ENCODE measurements around the gene ITGB8.

Gene ITGB8

GRCh38 chr7:20438248-20438647 lies 107.5 kb downstream of the ITGB8 start:
- POLR2A ChIA-PET: no interaction called here
- Histone ChIP-seq H3K36me3 (ENCODE audit: control insufficient read depth in 4 of 4, insufficient read depth in 4 of 4, low read length in 3 of 4) (no peaks in the 10 kb centered on the region), H3K27ac (ENCODE audit: insufficient read depth in 1 of 2, low read depth in 1 of 2, low read length in 2 of 2, poor library complexity in 1 of 2, severe bottlenecking in 2 of 2) (no peak overlapping the region), H3K4me1 (ENCODE audit: control extremely low read depth in 1 of 4, control insufficient read depth in 4 of 4, insufficient read depth in 4 of 4, low read length in 3 of 4) (peaks cover 9 to 34% (median 24%) of the 10 kb centered on the region in 4 experiments), H3K27me3 (replicated peaks in 2 of 5; ENCODE audit: control insufficient read depth in 4 of 5, insufficient read depth in 5 of 5, low read length in 4 of 5) (no peaks in the 10 kb centered on the region), H3K9me3 (ENCODE audit: control extremely low read depth in 1 of 5, control insufficient read depth in 4 of 5, insufficient read depth in 2 of 5, low read depth in 1 of 5, low read length in 4 of 5) (no peaks in the 10 kb centered on the region), H3K4me3 (ENCODE audit: control insufficient read depth in 1 of 7, extremely low read depth in 1 of 7, insufficient read depth in 4 of 7, low read depth in 2 of 7, low read length in 6 of 7) (peak overlapping the region in 1 of 7 experiments; percentile 17)
- peak in 1 of 3 donors; percentile 5 for DNase-seq
- CTCF ChIA-PET: interaction anchor here (1.3 kb wide), 1 partner anchor 24 kb away, joined by 3 read pairs; no protein-coding TSS in a partner anchor

- CTCF ChIA-PET: interaction anchor here (1.2 kb wide), 1 partner anchor 76 kb away, joined by 3 read pairs; no protein-coding TSS in a partner anchor
- no peak overlapping the region for H3K27ac ChIP-seq (ENCODE audit: insufficient read depth in 1 of 2, low read depth in 1 of 2, low read length in 2 of 2, poor library complexity in 1 of 2, severe bottlenecking in 2 of 2)
- no peaks in the 10 kb centered on the region for H3K27me3 ChIP-seq (replicated peaks in 2 of 5; ENCODE audit: control insufficient read depth in 4 of 5, insufficient read depth in 5 of 5, low read length in 4 of 5)
- POLR2A ChIA-PET: no interaction called here
- H3K9me3 ChIP-seq (ENCODE audit: control extremely low read depth in 1 of 5, control insufficient read depth in 4 of 5, insufficient read depth in 2 of 5, low read depth in 1 of 5, low read length in 4 of 5): no peaks in the 10 kb centered on the region
- DNase-seq: peak in 2 of 3 donors; percentile 48 to 61
- peaks cover 9 to 34% (median 24%) of the 10 kb centered on the region in 4 experiments for H3K4me1 ChIP-seq (ENCODE audit: control extremely low read depth in 1 of 4, control insufficient read depth in 4 of 4, insufficient read depth in 4 of 4, low read length in 3 of 4)
- 0% methylated on average over 5 of the region's 7 CpGs for WGBS (ENCODE audit: insufficient coverage)
- no peaks in the 10 kb centered on the region for H3K36me3 ChIP-seq (ENCODE audit: control insufficient read depth in 4 of 4, insufficient read depth in 4 of 4, low read length in 3 of 4)
- H3K4me3 ChIP-seq (ENCODE audit: control insufficient read depth in 1 of 7, extremely low read depth in 1 of 7, insufficient read depth in 4 of 7, low read depth in 2 of 7, low read length in 6 of 7): peak overlapping the region in 1 of 7 experiments; percentile 17
These were observed 108.1 kb downstream of the ITGB8 start for GRCh38 chr7:20438694-20439376.

DNA sequence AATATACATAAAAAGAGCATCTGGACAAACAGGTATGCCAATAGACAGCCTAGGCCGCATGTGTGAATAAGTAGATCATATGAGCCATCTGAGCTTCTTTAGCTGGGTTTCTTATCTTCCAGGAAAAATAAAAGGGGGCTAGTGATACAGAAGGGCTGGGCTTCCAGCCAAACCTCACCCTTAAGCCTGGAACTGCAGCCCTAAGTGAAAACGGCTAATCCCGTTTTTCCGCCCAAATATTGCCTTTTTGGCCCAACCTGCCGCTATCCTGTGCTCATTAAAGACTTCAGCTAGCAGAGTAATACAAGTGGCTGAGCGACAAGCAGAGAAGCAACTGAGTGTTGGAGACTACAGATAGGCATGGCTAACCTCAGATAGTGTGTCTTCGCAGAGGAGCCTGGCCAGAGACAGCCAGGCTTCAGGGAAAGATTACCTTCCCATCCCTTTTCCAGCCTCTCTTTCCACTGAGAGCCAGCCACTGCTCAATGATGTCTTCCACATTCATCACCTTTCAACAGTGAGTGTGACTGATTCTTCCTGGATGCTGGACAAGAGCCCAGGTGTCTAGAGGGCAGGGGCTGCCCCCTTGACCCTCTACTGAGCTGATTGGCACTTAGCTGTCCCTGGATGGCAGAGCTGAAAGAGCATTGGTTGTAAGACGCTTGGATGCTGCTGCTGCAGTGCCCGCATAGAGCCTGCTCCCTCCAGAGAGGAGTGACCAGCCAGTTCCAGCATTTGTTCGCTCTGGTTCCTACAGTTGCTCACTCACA lies 108.9 kb downstream of the ITGB8 start:
- Histone ChIP-seq H3K27me3 (replicated peaks in 2 of 5; ENCODE audit: control insufficient read depth in 4 of 5, insufficient read depth in 5 of 5, low read length in 4 of 5) (no peaks in the 10 kb centered on the region), H3K4me1 (ENCODE audit: control extremely low read depth in 1 of 4, control insufficient read depth in 4 of 4, insufficient read depth in 4 of 4, low read length in 3 of 4) (peaks cover 9 to 34% (median 24%) of the 10 kb centered on the region in 4 experiments), H3K4me3 (ENCODE audit: control insufficient read depth in 1 of 7, extremely low read depth in 1 of 7, insufficient read depth in 4 of 7, low read depth in 2 of 7, low read length in 6 of 7) (peak overlapping the region in 1 of 7 experiments; percentile 13), H3K9me3 (ENCODE audit: control extremely low read depth in 1 of 5, control insufficient read depth in 4 of 5, insufficient read depth in 2 of 5, low read depth in 1 of 5, low read length in 4 of 5) (peaks cover 0 to 6% (median 2%) of the 10 kb centered on the region in 5 experiments), H3K27ac (ENCODE audit: insufficient read depth in 1 of 2, low read depth in 1 of 2, low read length in 2 of 2, poor library complexity in 1 of 2, severe bottlenecking in 2 of 2) (no peak overlapping the region), H3K36me3 (ENCODE audit: control insufficient read depth in 4 of 4, insufficient read depth in 4 of 4, low read length in 3 of 4) (no peaks in the 10 kb centered on the region)
- POLR2A ChIA-PET: no interaction called here
- WGBS (ENCODE audit: insufficient coverage): 87% methylated on average over 8 of the region's 10 CpGs
- peak in 1 of 3 donors; percentile 12 for DNase-seq
- CTCF ChIA-PET: interaction anchor here (0.8 to 1.7 kb wide), 3 partner anchors 10 to 75 kb away, joined by 3 to 4 read pairs (median 3); no protein-coding TSS in a partner anchor

DNA sequence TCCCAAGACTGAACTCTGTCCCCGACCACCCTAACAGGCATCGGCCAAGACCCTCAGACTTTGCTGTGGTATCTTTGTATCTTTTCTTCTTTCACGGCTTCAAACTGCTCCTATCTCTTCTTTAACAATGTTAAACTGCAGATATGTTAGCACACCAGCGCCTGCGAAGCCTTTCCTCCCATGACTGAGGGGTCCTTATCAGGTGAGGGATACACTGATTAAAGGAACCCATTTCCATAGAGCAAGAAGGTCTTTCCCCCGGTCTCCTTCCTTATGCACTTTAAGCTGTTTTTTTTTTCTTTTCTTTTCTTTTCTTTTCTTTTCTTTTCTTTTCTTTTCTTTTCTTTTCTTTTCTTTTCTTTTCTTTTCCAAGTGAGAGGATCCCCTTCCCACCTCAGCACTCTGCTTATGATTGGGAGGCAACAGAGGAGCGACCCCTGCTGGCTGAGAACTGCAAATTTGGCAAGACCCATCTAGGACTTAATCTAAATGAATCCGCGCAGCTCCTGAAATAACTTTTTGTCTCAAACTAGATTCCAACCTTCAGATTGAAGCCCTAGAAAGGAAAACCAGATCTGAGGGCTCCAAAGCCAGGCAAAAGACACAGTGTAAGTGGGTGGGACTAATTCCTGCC lies 109.9 kb downstream of the ITGB8 start:
- WGBS (ENCODE audit: insufficient coverage): 89% methylated on average over 8 of the region's 9 CpGs
- peak in 2 of 3 donors; percentile 14 to 18 for DNase-seq
- ChIA-PET POLR2A (interaction anchor here (1.1 kb wide), 1 partner anchor 10 kb away, joined by 4 read pairs; no protein-coding TSS in a partner anchor), CTCF (interaction anchor here (1.2 to 1.7 kb wide), 3 partner anchors 16 to 74 kb away, joined by 3 to 4 read pairs (median 4); no protein-coding TSS in a partner anchor)
- Histone ChIP-seq H3K27me3 (replicated peaks in 2 of 5; ENCODE audit: control insufficient read depth in 4 of 5, insufficient read depth in 5 of 5, low read length in 4 of 5) (no peaks in the 10 kb centered on the region), H3K4me1 (ENCODE audit: control extremely low read depth in 1 of 4, control insufficient read depth in 4 of 4, insufficient read depth in 4 of 4, low read length in 3 of 4) (peaks cover 9 to 34% (median 24%) of the 10 kb centered on the region in 4 experiments), H3K4me3 (ENCODE audit: control insufficient read depth in 1 of 7, extremely low read depth in 1 of 7, insufficient read depth in 4 of 7, low read depth in 2 of 7, low read length in 6 of 7) (no peak overlapping the region), H3K36me3 (ENCODE audit: control insufficient read depth in 4 of 4, insufficient read depth in 4 of 4, low read length in 3 of 4) (no peaks in the 10 kb centered on the region), H3K9me3 (ENCODE audit: control extremely low read depth in 1 of 5, control insufficient read depth in 4 of 5, insufficient read depth in 2 of 5, low read depth in 1 of 5, low read length in 4 of 5) (peaks cover under 1 to 12% (median 5%) of the 10 kb centered on the region in 5 experiments), H3K27ac (ENCODE audit: insufficient read depth in 1 of 2, low read depth in 1 of 2, low read length in 2 of 2, poor library complexity in 1 of 2, severe bottlenecking in 2 of 2) (no peak overlapping the region)

GRCh38 chr7:20441346-20441745 lies 110.6 kb downstream of the ITGB8 start:
- peaks cover 9 to 33% (median 22%) of the 10 kb centered on the region in 4 experiments for H3K4me1 ChIP-seq (ENCODE audit: control extremely low read depth in 1 of 4, control insufficient read depth in 4 of 4, insufficient read depth in 4 of 4, low read length in 3 of 4)
- no peak for DNase-seq
- H3K27ac ChIP-seq (ENCODE audit: insufficient read depth in 1 of 2, low read depth in 1 of 2, low read length in 2 of 2, poor library complexity in 1 of 2, severe bottlenecking in 2 of 2): no peak overlapping the region
- no peak overlapping the region for H3K4me3 ChIP-seq (ENCODE audit: control insufficient read depth in 1 of 7, extremely low read depth in 1 of 7, insufficient read depth in 4 of 7, low read depth in 2 of 7, low read length in 6 of 7)
- no peaks in the 10 kb centered on the region for H3K36me3 ChIP-seq (ENCODE audit: control insufficient read depth in 4 of 4, insufficient read depth in 4 of 4, low read length in 3 of 4)
- no peaks in the 10 kb centered on the region for H3K27me3 ChIP-seq (replicated peaks in 2 of 5; ENCODE audit: control insufficient read depth in 4 of 5, insufficient read depth in 5 of 5, low read length in 4 of 5)
- WGBS (ENCODE audit: insufficient coverage): 88% methylated on average over 2 of the region's 4 CpGs
- H3K9me3 ChIP-seq (ENCODE audit: control extremely low read depth in 1 of 5, control insufficient read depth in 4 of 5, insufficient read depth in 2 of 5, low read depth in 1 of 5, low read length in 4 of 5): peaks cover 3 to 12% (median 5%) of the 10 kb centered on the region in 5 experiments
- POLR2A ChIA-PET: interaction anchor here (1.1 kb wide), 1 partner anchor 9 kb away, joined by 4 read pairs; no protein-coding TSS in a partner anchor
- CTCF ChIA-PET: interaction anchor here (1.3 kb wide), 1 partner anchor 35 kb away, joined by 4 read pairs; no protein-coding TSS in a partner anchor

DNA sequence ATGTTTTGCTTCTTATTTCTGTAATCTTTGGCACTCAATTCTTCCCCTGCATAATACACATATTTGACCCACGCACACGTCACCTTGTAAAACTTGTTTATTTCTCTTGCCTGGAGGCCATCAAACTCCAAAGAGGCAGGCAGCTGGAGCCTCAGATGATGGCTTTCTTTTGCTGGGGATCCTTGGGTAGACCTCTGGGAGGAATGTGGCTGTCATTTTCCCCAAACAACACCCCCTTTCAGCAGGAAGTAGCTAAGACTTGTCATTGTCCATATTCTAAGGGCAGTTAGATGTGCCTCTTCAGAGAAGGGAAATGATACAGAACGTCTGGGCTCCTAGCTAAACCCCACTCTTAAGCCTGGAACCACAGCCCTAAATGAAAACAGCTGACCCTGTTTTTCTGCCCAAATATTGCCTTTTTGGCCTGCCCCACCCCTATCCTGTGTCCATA lies 111.3 kb downstream of the ITGB8 start:
- ChIA-PET CTCF (interaction anchor here (1.5 kb wide), 1 partner anchor 15 kb away, joined by 3 read pairs; no protein-coding TSS in a partner anchor), POLR2A (no interaction called here)
- no peaks in the 10 kb centered on the region for H3K36me3 ChIP-seq (ENCODE audit: control insufficient read depth in 4 of 4, insufficient read depth in 4 of 4, low read length in 3 of 4)
- H3K4me1 ChIP-seq (ENCODE audit: control extremely low read depth in 1 of 4, control insufficient read depth in 4 of 4, insufficient read depth in 4 of 4, low read length in 3 of 4): peaks cover 8 to 28% (median 20%) of the 10 kb centered on the region in 4 experiments
- no peak overlapping the region for H3K4me3 ChIP-seq (ENCODE audit: control insufficient read depth in 1 of 7, extremely low read depth in 1 of 7, insufficient read depth in 4 of 7, low read depth in 2 of 7, low read length in 6 of 7)
- WGBS (ENCODE audit: insufficient coverage): 67% methylated on average over 3 of the region's 3 CpGs
- DNase-seq: no peak
- H3K9me3 ChIP-seq (ENCODE audit: control extremely low read depth in 1 of 5, control insufficient read depth in 4 of 5, insufficient read depth in 2 of 5, low read depth in 1 of 5, low read length in 4 of 5): peaks cover 3 to 12% (median 5%) of the 10 kb centered on the region in 5 experiments
- no peak overlapping the region for H3K27ac ChIP-seq (ENCODE audit: insufficient read depth in 1 of 2, low read depth in 1 of 2, low read length in 2 of 2, poor library complexity in 1 of 2, severe bottlenecking in 2 of 2)
- H3K27me3 ChIP-seq (replicated peaks in 2 of 5; ENCODE audit: control insufficient read depth in 4 of 5, insufficient read depth in 5 of 5, low read length in 4 of 5): no peaks in the 10 kb centered on the region
